Measurements from ENCODE around the gene RNF144B. TPM values are rescaled to one million over a fixed set of nuclear protein-coding genes. Genes with fewer than 3 reads are reported as not detected.

RNF144B gene
- total RNA-seq, 1 experiment from 2014 or later: 2.3 TPM

DNA sequence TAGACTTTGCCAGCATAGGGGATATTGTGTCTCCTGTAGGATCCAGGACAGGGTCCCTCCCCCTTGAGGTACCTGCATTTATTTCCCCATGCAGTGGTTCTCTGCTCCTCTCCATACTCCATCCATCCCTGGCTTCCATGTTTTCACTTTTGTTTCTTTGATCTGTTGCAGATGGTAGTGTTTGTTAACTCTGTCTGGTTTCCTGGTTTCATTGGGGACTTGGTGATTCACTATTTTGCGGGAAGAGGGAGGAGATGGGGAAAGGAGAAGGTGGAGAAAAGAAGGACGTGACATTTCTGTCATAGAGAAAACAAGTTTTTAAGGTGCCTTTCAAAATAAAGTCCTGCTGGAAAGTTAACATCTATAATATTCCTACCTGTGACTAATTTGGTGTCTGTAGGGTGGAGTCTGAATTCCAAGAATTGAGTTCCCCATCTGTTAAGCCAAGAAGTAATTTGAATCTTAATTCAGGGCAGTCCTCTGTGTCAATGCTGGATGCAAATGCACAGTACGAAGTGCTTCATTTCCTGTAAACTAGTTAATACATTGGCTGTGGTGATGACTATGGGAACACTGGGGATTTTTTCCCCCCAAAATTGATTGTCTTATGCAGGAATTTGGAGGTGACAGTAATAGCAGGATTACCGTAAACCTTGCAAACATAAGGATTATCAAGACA is 6.9 kb upstream of the RNF144B start:
- H3T11ph ChIP-seq (ENCODE audit: low read length): no peak overlapping the region
- H2BK15ac ChIP-seq (ENCODE audit: low read depth, low read length): no peak overlapping the region
- H3K36me3 Mint-ChIP-seq (ENCODE audit: insufficient read depth in 1 of 3, low read depth in 3 of 3): no peaks in the 10 kb centered on the region; a peak in 1 of 7 replicates
- no peaks in the 10 kb centered on the region for H3K79me2 ChIP-seq (ENCODE audit: insufficient read depth, low read length)
- no peaks in the 10 kb centered on the region for H3K4me1 ChIP-seq (ENCODE audit: insufficient read depth, low read length)
- no peaks in the 10 kb centered on the region for H3K9me3 Mint-ChIP-seq
- H3K27ac Mint-ChIP-seq: no peak overlapping the region
- H3K14ac ChIP-seq (ENCODE audit: insufficient read depth, low read length): no peak overlapping the region
- DNase-seq: no peak
- H2BK120ac ChIP-seq (ENCODE audit: low read depth, low read length, poor library complexity, severe bottlenecking): no peak overlapping the region
- no peak overlapping the region for H3K23ac ChIP-seq (ENCODE audit: insufficient read length, low read depth, low read length)
- no peak overlapping the region for H2AFZ ChIP-seq (ENCODE audit: low read length)
- TF ChIP-seq, protein P1, sequence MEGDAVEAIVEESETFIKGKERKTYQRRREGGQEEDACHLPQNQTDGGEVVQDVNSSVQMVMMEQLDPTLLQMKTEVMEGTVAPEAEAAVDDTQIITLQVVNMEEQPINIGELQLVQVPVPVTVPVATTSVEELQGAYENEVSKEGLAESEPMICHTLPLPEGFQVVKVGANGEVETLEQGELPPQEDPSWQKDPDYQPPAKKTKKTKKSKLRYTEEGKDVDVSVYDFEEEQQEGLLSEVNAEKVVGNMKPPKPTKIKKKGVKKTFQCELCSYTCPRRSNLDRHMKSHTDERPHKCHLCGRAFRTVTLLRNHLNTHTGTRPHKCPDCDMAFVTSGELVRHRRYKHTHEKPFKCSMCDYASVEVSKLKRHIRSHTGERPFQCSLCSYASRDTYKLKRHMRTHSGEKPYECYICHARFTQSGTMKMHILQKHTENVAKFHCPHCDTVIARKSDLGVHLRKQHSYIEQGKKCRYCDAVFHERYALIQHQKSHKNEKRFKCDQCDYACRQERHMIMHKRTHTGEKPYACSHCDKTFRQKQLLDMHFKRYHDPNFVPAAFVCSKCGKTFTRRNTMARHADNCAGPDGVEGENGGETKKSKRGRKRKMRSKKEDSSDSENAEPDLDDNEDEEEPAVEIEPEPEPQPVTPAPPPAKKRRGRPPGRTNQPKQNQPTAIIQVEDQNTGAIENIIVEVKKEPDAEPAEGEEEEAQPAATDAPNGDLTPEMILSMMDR (conservative IDR thresholded peaks at IDR 0.05): no peak
- no peak overlapping the region for H2AK5ac ChIP-seq (ENCODE audit: insufficient read length, low read length)
- no peak overlapping the region for H3K4me2 ChIP-seq (ENCODE audit: insufficient read depth, insufficient read length, low read length)
- no peaks in the 10 kb centered on the region for H3K79me1 ChIP-seq (ENCODE audit: insufficient read depth, low read depth, low read length, poor library complexity, severe bottlenecking)
- H3K4ac ChIP-seq (ENCODE audit: low read depth, low read length): no peak overlapping the region
- no CpG with 5 or more reads among the region's 4 CpGs for whole genome bisulfite sequencing (ENCODE audit: extremely low coverage, insufficient read length, low lambda C conversion rate)
- H2BK5ac ChIP-seq (ENCODE audit: insufficient read length, low read length): no peak overlapping the region
- H4K8ac ChIP-seq (replicated peaks; ENCODE audit: insufficient read length, low read depth, low read length): no peak overlapping the region
- H3K23me2 ChIP-seq (ENCODE audit: insufficient read length, low read depth, low read length, poor library complexity, severe bottlenecking): no peaks in the 10 kb centered on the region
- H3K4me3 Mint-ChIP-seq: no peak overlapping the region
- H3K9ac ChIP-seq (ENCODE audit: extremely low read depth, insufficient read length, low read length): no peak overlapping the region
- no peak overlapping the region for H3K18ac ChIP-seq (ENCODE audit: insufficient read length, low read depth, low read length)
- no peaks in the 10 kb centered on the region; a peak in 2 of 4 replicates for H3K4me1 Mint-ChIP-seq
- H2BK12ac ChIP-seq (ENCODE audit: insufficient read length, low read depth, low read length): no peak overlapping the region
- H3K27me3 Mint-ChIP-seq (ENCODE audit: low read depth): 0 out of 2 replicates have a peak, but pooled peaks cover 1% of the 10 kb centered on the region
- no peak overlapping the region for H2BK20ac ChIP-seq (ENCODE audit: low read depth, low read length, poor library complexity, severe bottlenecking)
- no peak overlapping the region for H4K91ac ChIP-seq (ENCODE audit: insufficient read length, low read depth, low read length)
- H4K20me1 ChIP-seq (ENCODE audit: control insufficient read depth, insufficient read depth, insufficient read length): peaks cover 2% of the 10 kb centered on the region
- H3K27ac ChIP-seq (ENCODE audit: insufficient read length, low read depth, low read length): no peak overlapping the region
- H3K9me3 ChIP-seq (ENCODE audit: control insufficient read depth, low read depth, low read length): no peaks in the 10 kb centered on the region
- no peaks in the 10 kb centered on the region for H3K27me3 ChIP-seq (ENCODE audit: insufficient read depth, low read length)
- no peak overlapping the region for H3K56ac ChIP-seq (ENCODE audit: insufficient read length, low read depth, low read length)
- no peak overlapping the region for H4K5ac ChIP-seq (ENCODE audit: insufficient read length, low read depth, low read length)

Data from H9 (cell line).